Hepatic stellate cell (primary cell): Measurements from ENCODE around the gene PKHD1.
"Not testable (repeated sequence)": the region's sequence is repeated elsewhere in the genome, so short reads cannot be mapped to it uniquely, and the experiment has no call there.

Source experiments
- DNase-seq: peaks from one replicate; pipeline ENCODE4 v3.0.0; 2011; ENCODE audit warnings: low spot score

The PKHD1 gene

GRCh38 chr6:51853109-51853508, 234.3 kb downstream of the PKHD1 start:
- DNase-seq: not testable (repeated sequence)

- no peak for DNase-seq
Observed at GRCh38 chr6:51846531-51846930, 240.9 kb downstream of the PKHD1 start.

- DNase-seq: no peak
Observed at GRCh38 chr6:51844336-51844735, 243.1 kb downstream of the PKHD1 start.

- no peak for DNase-seq
Observed at GRCh38 chr6:51843456-51844056, 243.9 kb downstream of the PKHD1 start.

- no peak for DNase-seq
Observed at GRCh38 chr6:51842804-51843378, 244.5 kb downstream of the PKHD1 start.

GRCh38 chr6:51842061-51842803, 245.2 kb downstream of the PKHD1 start:
- no peak for DNase-seq

- DNase-seq: no peak
Observed at GRCh38 chr6:51841626-51842025, 245.8 kb downstream of the PKHD1 start.

- DNase-seq: no peak
Observed at GRCh38 chr6:51839726-51840374, 247.6 kb downstream of the PKHD1 start.

GRCh38 chr6:51830666-51831065, 256.7 kb downstream of the PKHD1 start:
- DNase-seq: no peak

GRCh38 chr6:51827580-51827979, 259.8 kb downstream of the PKHD1 start:
- DNase-seq: no peak

- no peak for DNase-seq
Observed at GRCh38 chr6:51824940-51825339, 262.5 kb downstream of the PKHD1 start.

- no peak for DNase-seq
Observed at GRCh38 chr6:51820555-51820954, 266.9 kb downstream of the PKHD1 start.

- no peak for DNase-seq
Observed at GRCh38 chr6:51818520-51819022, 268.8 kb downstream of the PKHD1 start.

- no peak for DNase-seq
Observed at GRCh38 chr6:51817832-51818231, 269.6 kb downstream of the PKHD1 start.

- DNase-seq: no peak
Observed at GRCh38 chr6:51814418-51814817, 273.0 kb downstream of the PKHD1 start.

- DNase-seq: no peak
Observed at GRCh38 chr6:51813904-51814303, 273.5 kb downstream of the PKHD1 start.

GRCh38 chr6:51812231-51812630, 275.2 kb downstream of the PKHD1 start:
- DNase-seq: no peak

GRCh38 chr6:51805517-51805916, 281.9 kb downstream of the PKHD1 start:
- DNase-seq: no peak

GRCh38 chr6:51800603-51801002, 286.8 kb downstream of the PKHD1 start:
- DNase-seq: no peak

GRCh38 chr6:51793393-51793792, 294.0 kb downstream of the PKHD1 start:
- DNase-seq: no peak

GRCh38 chr6:51792273-51793030, 295.0 kb downstream of the PKHD1 start:
- DNase-seq: no peak

GRCh38 chr6:51790946-51791345, 296.5 kb downstream of the PKHD1 start:
- no peak for DNase-seq
